Measurements from ENCODE around the gene NEDD4. TPM values are rescaled to one million over a fixed set of nuclear protein-coding genes. Genes with fewer than 3 reads are reported as not detected.
"Not testable (repeated sequence)": the region's sequence is repeated elsewhere in the genome, so short reads cannot be mapped to it uniquely, and the experiment has no call there.

The NEDD4 gene
- total RNA-seq, 4 donors from 2014 or later: 16.1 to 55.3 (median 26.6) TPM

DNA sequence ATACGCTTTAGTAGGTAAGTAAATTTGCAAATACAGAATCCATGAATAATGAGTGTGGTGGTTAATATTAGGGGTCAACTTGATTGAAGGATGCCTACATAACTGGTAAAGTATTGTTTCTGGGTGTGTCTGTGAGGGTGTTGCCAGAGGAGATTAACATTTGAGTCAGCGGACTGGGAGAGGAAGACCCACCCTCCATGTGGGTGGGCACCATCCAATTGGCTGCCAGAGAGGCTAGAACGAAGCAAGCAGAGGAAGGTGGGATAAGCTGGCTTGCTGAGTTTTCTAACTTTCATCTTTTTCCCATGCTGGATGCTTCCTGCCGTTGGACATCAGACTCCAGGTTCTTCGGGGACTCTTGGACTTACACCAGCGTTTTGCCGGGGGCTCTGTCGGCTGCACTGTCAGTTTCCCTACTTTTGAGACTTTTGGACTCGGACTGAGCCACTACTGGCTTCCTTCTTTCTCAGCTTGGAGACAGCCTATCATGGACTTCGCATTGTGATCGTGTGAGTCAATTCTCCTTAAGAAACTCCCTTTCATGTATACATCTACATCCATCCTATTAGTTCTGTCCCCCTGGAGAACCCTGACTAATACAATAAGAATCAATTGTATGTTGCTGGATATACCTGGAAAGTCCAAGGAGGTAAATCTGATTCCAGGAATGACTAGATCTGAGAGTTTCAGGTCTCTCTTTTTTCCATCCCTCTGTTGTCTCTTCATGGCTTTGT lies 25.8 kb upstream of the NEDD4 start:
- no peak for DNase-seq (ENCODE audit: low spot score in 2 of 2)
- TF ChIP-seq, protein P1, sequence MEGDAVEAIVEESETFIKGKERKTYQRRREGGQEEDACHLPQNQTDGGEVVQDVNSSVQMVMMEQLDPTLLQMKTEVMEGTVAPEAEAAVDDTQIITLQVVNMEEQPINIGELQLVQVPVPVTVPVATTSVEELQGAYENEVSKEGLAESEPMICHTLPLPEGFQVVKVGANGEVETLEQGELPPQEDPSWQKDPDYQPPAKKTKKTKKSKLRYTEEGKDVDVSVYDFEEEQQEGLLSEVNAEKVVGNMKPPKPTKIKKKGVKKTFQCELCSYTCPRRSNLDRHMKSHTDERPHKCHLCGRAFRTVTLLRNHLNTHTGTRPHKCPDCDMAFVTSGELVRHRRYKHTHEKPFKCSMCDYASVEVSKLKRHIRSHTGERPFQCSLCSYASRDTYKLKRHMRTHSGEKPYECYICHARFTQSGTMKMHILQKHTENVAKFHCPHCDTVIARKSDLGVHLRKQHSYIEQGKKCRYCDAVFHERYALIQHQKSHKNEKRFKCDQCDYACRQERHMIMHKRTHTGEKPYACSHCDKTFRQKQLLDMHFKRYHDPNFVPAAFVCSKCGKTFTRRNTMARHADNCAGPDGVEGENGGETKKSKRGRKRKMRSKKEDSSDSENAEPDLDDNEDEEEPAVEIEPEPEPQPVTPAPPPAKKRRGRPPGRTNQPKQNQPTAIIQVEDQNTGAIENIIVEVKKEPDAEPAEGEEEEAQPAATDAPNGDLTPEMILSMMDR (IDR thresholded peaks at IDR 0.05): no peak
- TF ChIP-seq EP300 (IDR thresholded peaks at IDR 0.05) (no peak), POLR2AphosphoS5 (IDR thresholded peaks at IDR 0.05) (no peak), POLR2A (IDR thresholded peaks at IDR 0.05) (no peak)
- H3K36me3 ChIP-seq: no peaks in the 10 kb centered on the region

DNA sequence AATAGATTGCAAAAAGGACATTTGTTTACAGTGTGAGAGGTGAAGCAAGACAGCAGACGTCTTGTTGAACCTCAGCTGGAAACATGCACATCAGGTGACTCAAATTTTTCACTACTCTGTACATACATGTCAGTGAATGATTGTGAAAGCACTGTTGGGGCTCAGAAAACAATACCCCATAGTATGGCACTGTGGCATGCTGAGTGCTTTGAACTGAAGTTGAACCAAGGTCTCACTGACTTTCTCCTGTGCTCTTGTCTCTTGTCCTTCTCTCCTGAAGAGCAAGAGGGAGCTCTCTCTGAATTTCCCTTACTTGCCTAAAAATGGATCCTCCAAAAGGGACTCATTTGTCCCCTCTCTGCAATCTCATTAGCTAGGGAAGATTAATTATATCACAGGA lies 24.5 kb upstream of the NEDD4 start:
- TF ChIP-seq EP300 (IDR thresholded peaks at IDR 0.05): no peak
- no peak for TF ChIP-seq POLR2A (IDR thresholded peaks at IDR 0.05)
- TF ChIP-seq POLR2AphosphoS5 (IDR thresholded peaks at IDR 0.05): no peak
- TF ChIP-seq, protein P1 (IDR thresholded peaks at IDR 0.05): no peak
- Histone ChIP-seq H3K27ac (no peak overlapping the region), H3K4me3 (no peak overlapping the region), H3K27me3 (no peaks in the 10 kb centered on the region), H3K36me3 (no peaks in the 10 kb centered on the region), H3K9me3 (no peaks in the 10 kb centered on the region), H3K4me1 (peaks cover 4% of the 10 kb centered on the region)
- WGBS: 43% methylated on average over 1 of the region's 1 CpG
- no peak for DNase-seq (ENCODE audit: low spot score in 2 of 2)

More for the DNA sequence above, 25.8 kb upstream of the NEDD4 start:
- no peaks in the 10 kb centered on the region for H3K9me3 ChIP-seq
- no peak overlapping the region for H3K27ac ChIP-seq
- 82% methylated on average over 11 of the region's 11 CpGs for whole genome bisulfite sequencing
- peaks cover 4% of the 10 kb centered on the region for H3K4me1 ChIP-seq
- no peak overlapping the region for H3K4me3 ChIP-seq
- H3K27me3 ChIP-seq: no peaks in the 10 kb centered on the region

DNA sequence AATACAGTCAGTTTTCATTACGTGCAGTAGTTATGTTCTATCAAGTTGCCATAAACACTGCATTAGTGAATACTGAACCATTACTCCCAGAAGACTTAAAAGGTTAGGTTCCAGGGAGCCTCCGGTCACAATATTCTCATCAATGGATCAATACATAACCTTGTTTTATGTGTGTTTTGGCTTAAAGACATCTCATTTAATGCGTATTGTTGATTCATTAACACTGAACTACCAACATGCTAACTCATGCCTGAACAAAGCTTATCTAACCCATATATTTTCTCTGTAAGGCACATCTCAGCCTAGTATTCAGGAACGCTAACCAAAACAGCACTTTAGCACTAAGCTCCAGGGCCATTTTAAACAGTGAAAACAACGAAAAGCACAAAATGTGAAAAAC lies 24.1 kb upstream of the NEDD4 start:
- Histone ChIP-seq H3K4me3 (no peak overlapping the region), H3K4me1 (peaks cover 4% of the 10 kb centered on the region), H3K36me3 (no peaks in the 10 kb centered on the region), H3K27ac (no peak overlapping the region), H3K27me3 (no peaks in the 10 kb centered on the region), H3K9me3 (no peaks in the 10 kb centered on the region)
- no peak for DNase-seq (ENCODE audit: low spot score in 2 of 2)
- TF ChIP-seq POLR2AphosphoS5 (IDR thresholded peaks at IDR 0.05): no peak
- TF ChIP-seq, protein P1 (IDR thresholded peaks at IDR 0.05): no peak
- TF ChIP-seq POLR2A (IDR thresholded peaks at IDR 0.05): no peak
- TF ChIP-seq EP300 (IDR thresholded peaks at IDR 0.05): no peak
- WGBS: 59% methylated on average over 5 of the region's 5 CpGs

DNA sequence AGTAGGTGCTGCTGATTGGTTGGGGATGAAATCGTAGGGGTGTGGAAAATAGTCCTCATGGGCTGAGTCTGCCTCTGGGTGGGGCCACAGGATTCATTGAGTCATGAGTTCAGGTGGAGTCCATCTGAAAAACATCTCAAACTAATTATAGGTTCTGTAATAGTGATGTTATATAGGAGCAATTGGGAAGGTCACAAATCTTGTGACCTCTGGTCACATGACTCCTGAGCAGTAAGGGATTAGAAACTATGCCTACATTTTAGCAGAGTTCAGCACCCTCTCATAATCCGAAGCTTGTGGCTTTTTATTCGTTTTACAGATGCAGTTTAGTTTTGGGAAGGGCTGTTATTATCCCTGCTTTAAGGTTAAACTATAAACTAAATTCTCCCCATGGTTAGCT lies 22.9 kb upstream of the NEDD4 start:
- Histone ChIP-seq H3K27me3 (no peaks in the 10 kb centered on the region), H3K9me3 (no peaks in the 10 kb centered on the region), H3K4me3 (no peak overlapping the region), H3K4me1 (peaks cover 4% of the 10 kb centered on the region), H3K27ac (no peak overlapping the region), H3K36me3 (no peaks in the 10 kb centered on the region)
- DNase-seq (ENCODE audit: low spot score in 2 of 2): no peak
- WGBS: 80% methylated on average over 3 of the region's 3 CpGs
- TF ChIP-seq, protein P1 (IDR thresholded peaks at IDR 0.05): no peak
- TF ChIP-seq POLR2AphosphoS5 (IDR thresholded peaks at IDR 0.05) (no peak), POLR2A (IDR thresholded peaks at IDR 0.05) (no peak), EP300 (IDR thresholded peaks at IDR 0.05) (no peak)

DNA sequence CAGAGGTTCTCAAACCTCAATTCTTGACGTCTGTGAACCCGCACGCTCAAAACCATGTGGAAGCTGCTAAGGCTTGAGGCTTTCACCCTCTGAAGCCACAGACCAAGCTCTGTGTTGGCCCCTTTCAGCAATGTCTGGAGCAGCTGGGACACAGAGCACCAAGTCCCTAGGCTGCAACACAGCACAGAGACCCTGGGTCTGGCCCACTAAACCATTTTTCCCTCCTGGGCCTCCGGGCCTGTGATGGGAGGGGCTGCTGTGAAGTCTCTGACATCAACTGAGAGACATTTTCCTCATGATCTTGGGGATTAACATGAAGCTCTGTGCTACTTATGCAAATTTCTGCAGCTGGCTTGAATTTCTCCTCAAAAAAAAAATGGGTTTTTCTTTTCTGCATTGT lies 21.3 kb upstream of the NEDD4 start:
- no peaks in the 10 kb centered on the region for H3K27me3 ChIP-seq
- H3K36me3 ChIP-seq: no peaks in the 10 kb centered on the region
- peaks cover 4% of the 10 kb centered on the region for H3K4me1 ChIP-seq
- no peaks in the 10 kb centered on the region for H3K9me3 ChIP-seq
- no peak overlapping the region for H3K27ac ChIP-seq
- no peak overlapping the region for H3K4me3 ChIP-seq
- TF ChIP-seq POLR2A (IDR thresholded peaks at IDR 0.05): no peak
- no peak for TF ChIP-seq EP300 (IDR thresholded peaks at IDR 0.05)
- TF ChIP-seq, protein P1 (IDR thresholded peaks at IDR 0.05): no peak
- TF ChIP-seq POLR2AphosphoS5 (IDR thresholded peaks at IDR 0.05): no peak
- no peak for DNase-seq (ENCODE audit: low spot score in 2 of 2)
- WGBS: 90% methylated on average over 4 of the region's 4 CpGs

DNA sequence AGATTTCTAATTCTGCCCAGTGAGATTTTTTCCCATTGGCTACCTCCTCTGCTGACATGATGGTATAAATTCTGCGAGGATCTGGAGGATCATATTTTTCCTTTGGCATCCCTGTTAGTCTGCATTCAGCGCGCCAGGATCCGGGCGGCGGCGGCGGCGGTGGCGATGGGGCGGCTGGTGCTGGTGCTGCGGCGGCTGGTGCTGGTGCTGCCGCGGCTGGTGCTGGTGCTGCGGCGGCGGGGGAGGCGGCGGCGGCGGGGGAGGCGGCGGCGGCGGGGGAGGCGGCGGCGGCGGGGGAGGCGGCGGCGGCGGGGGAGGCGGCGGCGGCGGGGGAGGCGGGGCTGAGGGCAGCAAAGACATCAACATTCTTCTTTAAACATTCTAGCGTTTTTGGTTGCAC lies 13.6 kb upstream of the NEDD4 start:
- H3K36me3 ChIP-seq; H3K27me3 ChIP-seq; H3K4me1 ChIP-seq; H3K9me3 ChIP-seq; DNase-seq (ENCODE audit: low spot score in 2 of 2): not testable (repeated sequence)
- peak overlapping the region; percentile 34 for H3K4me3 ChIP-seq
- peak overlapping the region; percentile 56 for H3K27ac ChIP-seq
- WGBS: 65% methylated on average over 37 of the region's 40 CpGs

DNA sequence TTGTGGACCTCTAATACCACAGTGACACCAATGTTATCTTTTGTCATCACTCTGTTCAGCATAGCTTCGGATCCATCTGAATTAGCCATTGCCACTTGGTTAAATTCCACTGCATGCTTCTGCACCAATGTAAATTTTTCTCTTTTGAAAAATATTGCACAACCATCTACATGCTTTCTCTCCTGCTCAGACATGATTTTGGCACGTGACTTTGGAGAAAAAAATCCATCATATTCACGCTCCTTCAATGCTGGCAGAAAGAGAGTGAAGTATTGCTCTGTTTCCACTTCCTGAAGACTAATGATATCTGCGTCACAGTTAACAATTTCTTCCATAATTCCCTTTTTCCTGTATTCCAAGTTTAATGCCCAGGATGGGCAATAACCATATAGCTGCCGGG lies 13.0 kb upstream of the NEDD4 start:
- H3K4me1 ChIP-seq; H3K27me3 ChIP-seq; H3K36me3 ChIP-seq; DNase-seq (ENCODE audit: low spot score in 2 of 2); H3K9me3 ChIP-seq: not testable (repeated sequence)
- 49% methylated on average over 5 of the region's 5 CpGs for WGBS
- peak overlapping the region; percentile 34 for H3K4me3 ChIP-seq
- H3K27ac ChIP-seq: peak overlapping the region; percentile 56

DNA sequence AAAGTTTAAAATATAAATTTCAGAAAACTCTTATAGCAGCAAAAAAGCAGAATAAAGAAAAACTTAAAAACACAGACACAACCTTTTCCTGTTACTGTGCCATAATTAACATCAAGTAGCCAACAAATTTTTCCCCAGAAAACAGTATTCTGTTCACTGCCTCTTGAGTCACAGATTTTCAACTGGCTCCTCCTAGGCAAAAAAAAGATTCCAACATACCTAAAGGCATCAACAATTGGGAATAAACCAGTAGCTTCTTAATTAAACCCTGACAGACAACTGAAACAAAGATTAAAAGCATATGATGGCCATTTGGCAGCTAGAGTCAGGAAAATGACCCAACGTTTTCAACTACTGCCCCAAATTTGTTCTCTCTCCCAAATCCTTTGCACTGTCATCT lies 10.9 kb upstream of the NEDD4 start:
- WGBS: 47% methylated on average over 1 of the region's 1 CpG
- not testable (repeated sequence) for DNase-seq (ENCODE audit: low spot score in 2 of 2); H3K36me3 ChIP-seq; H3K9me3 ChIP-seq; H3K27me3 ChIP-seq; H3K27ac ChIP-seq; H3K4me3 ChIP-seq
- peaks cover 15% of the 10 kb centered on the region for H3K4me1 ChIP-seq
